Measurements from ENCODE around the gene GJA3.

Gene GJA3

DNA sequence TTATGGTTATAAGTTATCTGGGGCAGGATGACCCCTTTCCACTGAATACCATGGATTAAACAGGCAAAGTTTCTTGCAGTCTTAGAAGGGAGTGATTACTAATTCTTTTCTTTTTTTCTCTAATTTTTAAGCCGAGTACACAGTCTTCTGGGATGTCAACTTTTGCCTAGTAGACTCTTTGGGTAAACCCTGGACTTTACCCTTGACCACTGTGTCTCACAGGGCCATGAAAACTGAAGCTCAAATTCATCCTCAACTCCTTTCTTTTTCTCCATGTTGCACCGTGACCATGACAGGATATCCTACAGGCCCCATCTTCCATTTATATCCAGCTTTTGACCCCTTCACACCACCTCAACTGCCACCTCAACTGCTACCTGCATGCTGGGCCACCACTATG, 51.8 kb downstream of the GJA3 start:
- no peak for DNase-seq (ENCODE audit: low read depth)
- no peak for TF ChIP-seq CTCF (IDR thresholded peaks at IDR 0.05; ENCODE audit: insufficient read depth, low read depth, low read length, missing control alignments)
- H3K4me3 ChIP-seq (ENCODE audit: low read depth, low read length) = no peak overlapping the region

GRCh38 chr13:20106742-20107141, 54.1 kb downstream of the GJA3 start:
- TF ChIP-seq CTCF (IDR thresholded peaks at IDR 0.05; ENCODE audit: insufficient read depth, low read depth, low read length, missing control alignments) = no peak
- H3K4me3 ChIP-seq (ENCODE audit: low read depth, low read length) = no peak overlapping the region
- no peak for DNase-seq (ENCODE audit: low read depth)

DNA sequence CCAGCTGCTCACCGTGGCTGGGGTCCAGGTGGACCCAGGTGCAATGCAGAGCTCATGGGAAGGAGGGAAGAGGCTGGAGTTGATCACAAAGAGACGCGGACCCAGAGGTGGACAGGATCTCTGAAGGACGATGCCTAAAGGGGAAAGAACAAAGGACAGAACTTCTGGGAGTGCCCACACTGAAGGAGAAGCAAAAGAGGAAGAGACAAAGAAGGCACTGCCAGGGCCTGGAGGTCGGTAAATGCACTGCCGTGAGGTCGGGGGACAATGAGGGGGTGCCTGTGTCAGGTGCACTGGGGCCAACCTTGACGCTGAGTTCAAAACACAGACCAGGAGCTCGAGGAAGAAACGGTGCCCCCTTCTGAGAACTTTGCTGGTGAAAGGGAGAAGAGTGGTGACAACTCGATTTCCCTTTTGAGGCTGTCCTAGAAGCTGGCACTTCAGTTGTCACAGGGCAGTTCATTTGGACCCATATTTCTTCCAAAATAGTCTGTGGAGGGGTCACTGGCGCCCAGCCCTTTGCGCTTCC, 55.6 kb downstream of the GJA3 start:
- DNase-seq (ENCODE audit: low read depth) = no peak
- TF ChIP-seq CTCF (IDR thresholded peaks at IDR 0.05; ENCODE audit: insufficient read depth, low read depth, low read length, missing control alignments) = no peak
- no peak overlapping the region for H3K4me3 ChIP-seq (ENCODE audit: low read depth, low read length)

GRCh38 chr13:20102525-20103180, 58.2 kb downstream of the GJA3 start:
- no peak overlapping the region for H3K4me3 ChIP-seq (ENCODE audit: low read depth, low read length)
- DNase-seq (ENCODE audit: low read depth) = no peak
- TF ChIP-seq CTCF (IDR thresholded peaks at IDR 0.05; ENCODE audit: insufficient read depth, low read depth, low read length, missing control alignments) = no peak

DNA sequence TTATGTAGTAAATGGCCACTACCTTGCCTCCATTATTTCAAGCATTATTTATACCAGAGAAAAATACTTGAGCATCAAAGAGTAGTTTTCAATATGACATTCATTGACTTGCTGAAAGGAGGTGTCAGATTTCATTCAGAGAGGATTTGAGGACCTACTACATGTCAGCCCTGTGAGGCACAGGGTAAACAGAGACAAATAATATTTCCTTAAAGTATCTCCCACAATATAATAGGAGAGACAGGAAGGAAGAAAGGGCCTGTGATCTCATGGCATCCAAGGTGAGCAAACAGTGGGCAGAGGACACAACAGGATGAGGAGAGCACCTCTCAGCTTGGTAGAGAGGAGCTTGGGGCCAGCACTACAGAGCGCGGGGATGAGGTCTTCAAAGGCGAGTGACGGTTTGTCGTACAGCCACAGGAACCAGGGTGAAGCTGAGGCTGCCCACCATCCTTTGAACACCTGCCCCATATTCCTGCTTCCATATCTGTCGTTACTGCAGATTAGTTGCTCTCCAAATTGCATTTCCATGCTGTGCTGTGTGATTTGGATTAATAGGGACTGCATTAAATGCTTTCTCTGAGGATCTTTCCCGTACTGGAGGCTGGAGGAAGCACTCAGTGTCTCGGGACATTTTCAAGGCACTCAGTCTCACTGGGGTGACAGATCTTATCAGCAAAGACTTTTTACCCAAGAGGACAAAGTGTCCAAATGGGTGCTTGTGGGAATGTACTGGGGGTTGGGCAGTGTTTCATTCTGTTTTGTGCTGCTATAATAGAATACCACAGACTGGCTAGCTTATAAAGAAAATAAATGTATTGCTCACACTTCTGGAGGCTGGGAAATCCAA, 59.2 kb downstream of the GJA3 start:
- H3K4me3 ChIP-seq (ENCODE audit: low read depth, low read length) = no peak overlapping the region
- no peak for DNase-seq (ENCODE audit: low read depth)
- TF ChIP-seq CTCF (IDR thresholded peaks at IDR 0.05; ENCODE audit: insufficient read depth, low read depth, low read length, missing control alignments) = no peak

GRCh38 chr13:20099319-20099718, 61.5 kb downstream of the GJA3 start:
- H3K4me3 ChIP-seq (ENCODE audit: low read depth, low read length) = no peak overlapping the region
- no peak for TF ChIP-seq CTCF (IDR thresholded peaks at IDR 0.05; ENCODE audit: insufficient read depth, low read depth, low read length, missing control alignments)
- DNase-seq (ENCODE audit: low read depth) = no peak
